ENCODE measurements around the gene SREBF2.
A peak's percentile ranks its signal among the peaks of the same experiment; 100 is the strongest.
"Not testable (repeated sequence)": the region's sequence is repeated elsewhere in the genome, so short reads cannot be mapped to it uniquely, and the experiment has no call there.

Gene SREBF2

DNA sequence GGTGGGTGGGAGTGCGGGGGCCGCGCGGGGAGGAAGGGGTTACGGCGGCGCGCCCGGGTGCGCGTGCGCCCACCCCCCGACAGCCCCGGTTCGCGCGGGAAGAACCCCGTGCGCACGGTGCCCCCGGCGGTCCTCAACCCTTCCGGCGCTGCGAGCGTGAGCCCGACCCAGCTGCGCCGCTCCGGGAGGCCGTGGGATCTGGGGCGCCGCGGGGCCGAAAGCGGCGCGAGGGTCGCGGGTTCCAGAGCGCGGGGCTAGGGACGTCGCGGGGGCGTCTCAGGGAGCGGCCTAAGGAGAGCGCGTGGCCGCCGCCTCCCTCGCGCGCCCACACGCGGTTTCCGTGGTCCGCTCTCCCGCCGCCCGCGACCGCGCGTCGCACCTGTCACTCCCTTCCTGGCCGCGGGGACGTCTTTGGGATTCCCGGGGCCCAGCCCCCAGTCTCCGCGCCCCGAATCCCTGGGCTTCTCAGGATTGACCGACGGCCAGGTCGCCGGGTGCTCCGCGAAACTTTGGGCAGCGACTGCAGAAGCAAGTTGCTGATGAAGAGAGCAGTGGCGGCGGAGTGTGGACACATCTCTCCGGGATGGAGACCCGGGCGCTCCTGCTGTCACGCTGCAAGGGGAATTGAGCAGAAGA, 582 bp downstream of the SREBF2 start:
- TF ChIP-seq, protein P1, sequence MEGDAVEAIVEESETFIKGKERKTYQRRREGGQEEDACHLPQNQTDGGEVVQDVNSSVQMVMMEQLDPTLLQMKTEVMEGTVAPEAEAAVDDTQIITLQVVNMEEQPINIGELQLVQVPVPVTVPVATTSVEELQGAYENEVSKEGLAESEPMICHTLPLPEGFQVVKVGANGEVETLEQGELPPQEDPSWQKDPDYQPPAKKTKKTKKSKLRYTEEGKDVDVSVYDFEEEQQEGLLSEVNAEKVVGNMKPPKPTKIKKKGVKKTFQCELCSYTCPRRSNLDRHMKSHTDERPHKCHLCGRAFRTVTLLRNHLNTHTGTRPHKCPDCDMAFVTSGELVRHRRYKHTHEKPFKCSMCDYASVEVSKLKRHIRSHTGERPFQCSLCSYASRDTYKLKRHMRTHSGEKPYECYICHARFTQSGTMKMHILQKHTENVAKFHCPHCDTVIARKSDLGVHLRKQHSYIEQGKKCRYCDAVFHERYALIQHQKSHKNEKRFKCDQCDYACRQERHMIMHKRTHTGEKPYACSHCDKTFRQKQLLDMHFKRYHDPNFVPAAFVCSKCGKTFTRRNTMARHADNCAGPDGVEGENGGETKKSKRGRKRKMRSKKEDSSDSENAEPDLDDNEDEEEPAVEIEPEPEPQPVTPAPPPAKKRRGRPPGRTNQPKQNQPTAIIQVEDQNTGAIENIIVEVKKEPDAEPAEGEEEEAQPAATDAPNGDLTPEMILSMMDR (IDR thresholded peaks at IDR 0.05; ENCODE audit: low read depth, low read length, missing control alignments), result no peak
- no peak for DNase-seq (ENCODE audit: low read depth)
- peak overlapping the region; percentile 71 for H3K4me3 ChIP-seq (ENCODE audit: low read depth, low read length)

DNA sequence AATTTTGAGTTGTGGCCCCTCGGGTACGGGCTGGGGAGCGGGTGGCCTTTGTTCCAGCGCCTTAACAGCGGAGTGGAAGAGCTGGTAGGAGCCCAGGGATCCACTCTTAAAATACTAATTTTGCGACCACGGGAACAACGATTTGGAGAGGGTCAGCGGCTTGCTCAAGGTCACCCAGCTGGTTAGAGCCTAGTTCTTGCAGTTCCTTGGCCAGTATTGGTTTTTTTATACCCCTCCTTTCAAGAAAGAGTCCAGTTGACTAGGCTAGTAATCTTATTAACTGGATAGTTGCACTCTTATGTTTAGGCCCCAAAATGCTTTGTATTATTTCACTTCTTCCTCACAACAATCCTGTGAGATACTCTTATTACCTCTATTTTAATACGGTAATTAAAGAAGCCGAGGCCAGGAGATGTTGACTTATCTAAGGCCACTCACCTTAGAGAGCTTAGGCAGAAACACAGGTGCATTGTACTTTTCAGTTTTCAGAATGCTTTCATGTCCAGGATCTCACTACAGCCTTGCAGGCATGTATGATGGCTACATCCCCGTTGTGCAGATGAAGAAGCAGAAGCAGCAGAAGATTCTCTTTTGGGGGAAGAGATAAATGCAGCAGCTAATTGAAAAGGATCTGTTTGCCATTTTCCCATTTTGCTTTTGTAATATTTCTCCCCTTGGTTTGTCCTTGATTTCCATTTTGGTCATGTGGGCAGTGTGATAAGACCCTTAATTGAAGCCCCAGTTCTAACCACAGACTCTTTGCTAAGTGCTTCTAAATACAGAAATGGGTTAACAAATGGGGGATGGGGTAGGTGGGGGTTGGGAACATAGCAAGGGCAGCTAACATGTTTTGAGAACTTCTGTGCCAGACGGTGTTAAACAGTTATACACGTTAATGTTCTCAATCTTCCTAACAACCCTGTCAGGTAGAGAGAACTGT, 1.4 kb downstream of the SREBF2 start:
- DNase-seq (ENCODE audit: low read depth), result no peak
- TF ChIP-seq, protein P1 (IDR thresholded peaks at IDR 0.05; ENCODE audit: low read depth, low read length, missing control alignments), result no peak

DNA sequence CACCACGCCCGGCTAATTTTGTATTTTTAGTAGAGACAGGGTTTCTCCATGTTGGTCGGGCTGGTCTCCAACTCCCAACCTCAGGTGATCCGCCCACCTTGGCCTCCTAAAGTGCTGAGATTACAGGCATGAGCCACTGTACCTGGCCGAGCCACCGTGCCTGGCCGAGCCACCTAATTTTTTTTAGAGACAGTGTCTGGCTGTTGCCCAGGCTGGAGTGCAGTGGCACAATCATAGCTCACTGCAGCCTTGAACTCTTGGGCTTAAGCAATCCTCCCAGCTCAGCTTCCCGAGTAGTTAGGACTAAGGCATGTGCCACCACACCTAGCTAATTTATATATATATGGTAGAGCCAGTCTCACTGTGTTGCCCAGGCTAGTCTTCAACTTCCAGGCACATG, 2.6 kb downstream of the SREBF2 start:
- H3K4me3 ChIP-seq (ENCODE audit: low read depth, low read length); DNase-seq (ENCODE audit: low read depth): not testable (repeated sequence)

More for the DNA sequence above, 1.4 kb downstream of the SREBF2 start:
- H3K4me3 ChIP-seq (ENCODE audit: low read depth, low read length), result peak overlapping the region; percentile 71

DNA sequence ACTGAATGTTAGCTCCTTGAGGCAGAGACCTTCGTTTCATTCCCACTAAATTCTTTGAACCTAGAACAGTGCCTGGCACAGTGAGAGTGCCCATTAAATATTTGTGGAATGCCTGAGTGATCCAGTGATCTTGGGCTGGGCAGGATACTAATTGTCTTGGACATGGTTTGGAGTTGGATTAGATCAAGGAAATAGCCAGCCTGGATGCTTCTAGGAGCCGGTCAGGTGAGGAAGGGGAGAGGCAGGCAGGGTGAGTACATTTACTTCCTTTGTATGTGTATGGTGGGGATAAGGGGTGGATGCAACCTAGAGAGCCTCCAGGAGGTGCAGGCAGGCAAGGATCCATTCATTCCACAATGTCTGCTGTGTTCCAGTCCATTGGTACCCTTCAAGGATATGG, 3.6 kb downstream of the SREBF2 start:
- DNase-seq (ENCODE audit: low read depth), result no peak
- no peak overlapping the region for H3K4me3 ChIP-seq (ENCODE audit: low read depth, low read length)
- TF ChIP-seq, protein P1 (IDR thresholded peaks at IDR 0.05; ENCODE audit: low read depth, low read length, missing control alignments), result no peak

DNA sequence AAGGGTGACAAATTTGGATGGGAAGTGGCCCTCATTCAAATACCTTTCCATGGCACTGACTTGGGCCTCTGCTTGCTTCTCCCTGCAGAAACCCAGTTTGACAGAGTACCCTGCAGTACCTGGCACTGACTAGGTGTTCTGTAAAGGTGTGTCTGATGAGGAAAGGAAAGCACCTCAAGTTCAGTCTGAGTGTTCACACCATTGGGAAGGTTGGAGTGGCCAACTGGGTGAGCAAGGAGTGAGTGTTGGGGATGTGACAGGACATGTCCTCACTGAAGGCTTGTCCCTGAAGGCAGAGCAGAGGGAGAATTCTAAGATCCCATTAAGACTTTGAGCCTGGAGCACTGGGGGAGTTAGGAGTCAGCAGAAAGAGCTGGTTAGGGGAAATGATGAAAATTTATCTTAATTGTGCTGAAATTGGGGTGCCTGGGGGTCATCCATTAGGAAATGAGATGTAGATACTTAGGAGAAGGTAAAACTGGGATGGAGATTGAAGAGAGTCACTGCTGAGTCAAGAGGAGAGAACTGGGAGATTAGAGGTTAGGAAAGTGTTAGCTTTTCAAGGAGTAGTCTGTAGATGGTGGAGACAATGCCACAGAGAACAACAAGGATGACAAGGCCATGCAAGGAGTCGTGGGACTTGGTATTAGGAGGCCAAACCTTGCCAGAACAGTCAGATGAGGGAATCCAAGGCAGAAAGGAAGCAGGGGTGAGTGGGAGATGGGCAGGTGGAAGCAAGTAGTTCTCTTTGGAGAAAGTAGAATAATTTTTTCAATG, 6.1 kb downstream of the SREBF2 start:
- no peak for DNase-seq (ENCODE audit: low read depth)
- TF ChIP-seq, protein P1 (IDR thresholded peaks at IDR 0.05; ENCODE audit: low read depth, low read length, missing control alignments), result no peak

DNA sequence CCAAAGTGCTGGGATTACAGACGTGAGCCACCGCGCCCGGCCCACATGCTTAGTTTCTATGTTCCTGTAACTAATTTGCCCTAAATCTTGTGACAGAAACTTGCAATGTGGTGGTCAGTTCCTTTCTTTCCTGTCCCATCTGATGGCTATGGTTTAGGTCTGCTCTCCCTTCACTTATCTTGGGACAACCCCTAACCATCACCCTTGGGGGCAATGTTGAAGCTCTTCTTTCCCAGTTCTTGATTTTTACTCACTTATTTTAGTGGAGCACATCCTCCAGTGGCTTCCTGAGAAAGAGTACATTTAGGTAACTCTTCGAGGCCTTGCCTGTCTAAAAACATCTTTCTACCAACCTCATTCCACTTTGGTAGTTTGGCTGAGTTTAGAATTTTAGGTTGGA, 7.3 kb downstream of the SREBF2 start:
- DNase-seq (ENCODE audit: low read depth), result no peak
- no peak overlapping the region for H3K4me3 ChIP-seq (ENCODE audit: low read depth, low read length)
- TF ChIP-seq, protein P1 (IDR thresholded peaks at IDR 0.05; ENCODE audit: low read depth, low read length, missing control alignments), result no peak

More for the DNA sequence above, 6.1 kb downstream of the SREBF2 start:
- H3K4me3 ChIP-seq (ENCODE audit: low read depth, low read length), result no peak overlapping the region
